ENCODE measurements around the gene CYCS.

- TF ChIP-seq POLR2A (IDR thresholded peaks at IDR 0.05) (no peak), CTCF (IDR thresholded peaks at IDR 0.05) (no peak)
Measured at GRCh38 chr7:25084821-25085220, 40.2 kb downstream of the CYCS start.

Measured in thyroid gland (tissue), 4 donors.